HG03460 (cell line): ENCODE measurements around the gene MECP2.
A peak's percentile ranks its signal among the peaks of the same experiment; 100 is the strongest.
"Not testable (repeated sequence)": the region's sequence is repeated elsewhere in the genome, so short reads cannot be mapped to it uniquely, and the experiment has no call there.

Experiments used
- ATAC-seq: cut with Tn5 transposase; IDR thresholded peaks from one replicate; pipeline ENCODE4 v1.9.1; 2021; ENCODE audit not compliant: unreplicated experiment

The MECP2 gene

DNA sequence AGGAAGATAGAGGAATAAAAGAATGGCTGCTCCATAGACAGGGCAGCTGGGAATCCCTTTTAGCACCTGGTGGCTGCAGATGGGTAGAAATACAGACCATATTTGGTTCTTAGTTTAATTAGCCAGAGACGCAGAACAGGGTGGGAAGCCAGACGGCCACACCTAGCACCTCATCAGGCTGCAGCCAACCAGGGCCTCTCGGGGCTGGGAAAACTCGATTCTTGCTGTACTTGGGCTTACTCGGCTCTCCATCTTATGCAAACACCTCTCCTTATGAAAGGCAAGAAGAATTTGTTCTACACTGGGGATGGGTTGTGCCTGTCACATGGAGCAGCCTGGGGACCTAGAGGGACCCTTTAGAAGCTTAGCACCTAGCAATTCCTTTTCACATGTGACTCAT, 97.5 kb downstream of the MECP2 start:
- no peak for ATAC-seq

DNA sequence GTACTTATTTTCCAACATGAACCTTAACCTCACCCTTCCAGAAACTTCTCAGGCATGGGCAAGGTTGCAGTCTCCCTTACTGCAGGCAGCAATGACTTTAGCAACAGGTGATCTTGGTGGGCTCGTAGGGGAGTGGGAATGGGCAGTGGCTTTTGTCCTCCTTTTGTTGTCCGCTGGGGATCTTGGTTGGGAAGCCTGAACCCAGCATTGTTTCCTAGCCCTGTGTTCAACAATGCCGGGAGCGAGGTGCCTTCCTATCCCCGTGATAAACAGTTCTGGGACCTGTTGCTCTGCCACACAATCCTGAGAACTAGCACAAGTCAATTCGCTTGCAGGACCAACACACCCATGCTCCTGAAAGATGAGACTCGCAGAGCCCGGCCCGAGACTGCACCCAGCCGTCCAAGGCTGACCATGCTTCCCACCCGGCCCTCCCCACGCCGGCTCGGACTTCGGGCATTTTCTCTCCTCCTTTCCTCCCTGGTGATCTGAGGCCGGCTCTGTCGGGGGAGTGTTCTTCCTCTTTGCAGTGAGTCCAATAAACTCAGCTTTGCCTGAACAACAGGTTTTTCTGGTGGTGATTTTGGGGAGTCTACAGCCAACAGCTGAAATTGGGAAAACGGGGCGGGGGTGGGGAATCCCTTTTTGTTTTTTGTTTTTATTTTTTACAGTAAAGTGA, 98.0 kb downstream of the MECP2 start:
- no peak for ATAC-seq

DNA sequence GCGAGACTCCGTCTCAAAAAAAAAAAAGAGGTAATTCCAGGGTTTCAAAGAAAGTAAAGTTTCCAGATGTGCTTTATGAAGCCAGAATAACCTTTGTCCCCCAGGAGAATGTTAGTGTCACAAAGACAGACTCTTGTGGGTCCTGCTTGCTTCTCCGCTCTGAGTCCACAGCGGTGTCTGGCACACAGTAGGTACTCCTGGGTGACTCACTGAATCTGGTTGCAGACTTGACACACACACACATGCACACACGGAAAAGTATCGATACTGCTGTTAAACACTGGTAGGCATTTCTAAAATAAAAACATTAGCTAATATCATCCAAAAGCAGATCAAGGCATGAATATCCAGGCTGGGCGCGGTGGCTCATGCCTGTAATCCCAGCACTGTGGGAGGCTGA, 102.0 kb downstream of the MECP2 start:
- no peak for ATAC-seq

DNA sequence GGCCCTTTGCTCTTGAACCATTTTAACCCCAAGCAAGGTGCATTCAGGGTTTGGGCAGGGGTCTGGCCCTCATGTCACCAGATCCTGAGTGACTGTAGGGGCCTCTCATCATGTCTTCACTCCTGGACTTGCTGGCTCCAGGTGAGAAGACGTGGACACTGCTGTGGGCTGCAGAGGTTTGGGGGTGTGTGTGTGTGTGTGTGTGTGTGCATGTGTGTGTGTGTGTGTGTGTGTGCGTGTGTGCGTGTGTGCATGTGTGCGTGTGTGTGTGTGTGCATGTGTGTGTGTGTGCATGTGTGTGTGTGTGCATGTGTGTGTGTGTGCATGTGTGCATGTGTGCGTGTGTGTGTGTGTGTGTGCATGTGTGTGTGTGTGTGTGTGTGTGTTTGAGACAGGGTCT, 103.1 kb downstream of the MECP2 start:
- not testable (repeated sequence) for ATAC-seq

DNA sequence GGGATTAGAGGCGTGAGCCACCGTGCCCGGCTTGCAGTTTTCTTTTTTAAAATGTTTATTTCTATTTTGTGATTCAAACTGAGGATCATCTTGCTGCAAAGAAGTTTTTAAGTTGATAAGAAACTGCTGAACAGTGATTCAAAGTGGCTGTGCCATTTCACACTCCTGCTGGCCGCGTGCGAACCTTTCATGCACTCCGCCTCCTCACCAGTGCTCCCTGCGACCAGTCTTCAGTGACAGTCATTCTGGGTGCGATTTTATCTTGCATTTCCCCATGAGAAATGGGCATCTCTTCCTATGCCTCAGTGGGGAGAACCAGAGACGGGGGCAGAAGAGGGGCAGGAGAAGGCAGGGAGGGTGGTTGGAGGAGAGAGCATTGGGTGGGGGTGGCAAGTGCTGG, 103.5 kb downstream of the MECP2 start:
- ATAC-seq, result no peak

DNA sequence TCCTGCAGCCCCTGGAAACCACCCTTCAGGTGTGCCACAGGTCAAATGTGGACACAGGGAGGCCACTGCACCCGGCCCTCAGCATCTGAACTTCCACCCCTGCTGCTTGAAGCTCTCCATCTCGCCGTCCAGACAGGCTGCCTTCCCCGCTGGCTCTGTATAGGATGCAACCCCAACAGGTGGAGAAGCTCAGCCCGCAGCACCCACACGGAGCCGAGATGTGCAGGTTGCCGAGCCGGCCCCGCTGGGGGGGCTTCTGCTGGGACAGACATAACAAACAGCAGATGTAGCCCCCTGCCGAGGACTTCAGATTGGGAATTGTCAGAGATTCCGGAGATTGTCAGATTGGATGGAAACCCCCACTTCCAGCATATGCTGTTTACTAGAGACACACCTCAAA, 104.4 kb downstream of the MECP2 start:
- no peak for ATAC-seq

DNA sequence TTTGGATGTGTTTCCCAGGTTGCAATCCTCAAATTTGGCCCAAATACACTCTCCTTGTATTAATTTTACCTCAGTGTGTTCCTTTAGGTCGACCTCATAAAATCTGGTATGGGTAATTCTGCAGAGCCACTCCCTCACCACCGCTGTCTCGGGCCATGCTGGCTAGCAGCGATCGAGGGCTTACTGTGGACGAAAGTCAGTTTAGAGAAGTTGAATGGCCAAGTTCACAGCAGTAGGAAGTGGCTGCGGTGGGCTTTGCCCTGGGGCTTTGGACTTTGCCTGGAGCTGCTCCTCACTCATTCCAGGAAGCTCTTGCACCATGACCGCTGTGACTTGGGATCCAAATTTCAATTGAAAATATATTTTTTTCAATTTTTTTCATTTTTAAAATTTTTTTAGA, 105.3 kb downstream of the MECP2 start:
- ATAC-seq, result no peak

DNA sequence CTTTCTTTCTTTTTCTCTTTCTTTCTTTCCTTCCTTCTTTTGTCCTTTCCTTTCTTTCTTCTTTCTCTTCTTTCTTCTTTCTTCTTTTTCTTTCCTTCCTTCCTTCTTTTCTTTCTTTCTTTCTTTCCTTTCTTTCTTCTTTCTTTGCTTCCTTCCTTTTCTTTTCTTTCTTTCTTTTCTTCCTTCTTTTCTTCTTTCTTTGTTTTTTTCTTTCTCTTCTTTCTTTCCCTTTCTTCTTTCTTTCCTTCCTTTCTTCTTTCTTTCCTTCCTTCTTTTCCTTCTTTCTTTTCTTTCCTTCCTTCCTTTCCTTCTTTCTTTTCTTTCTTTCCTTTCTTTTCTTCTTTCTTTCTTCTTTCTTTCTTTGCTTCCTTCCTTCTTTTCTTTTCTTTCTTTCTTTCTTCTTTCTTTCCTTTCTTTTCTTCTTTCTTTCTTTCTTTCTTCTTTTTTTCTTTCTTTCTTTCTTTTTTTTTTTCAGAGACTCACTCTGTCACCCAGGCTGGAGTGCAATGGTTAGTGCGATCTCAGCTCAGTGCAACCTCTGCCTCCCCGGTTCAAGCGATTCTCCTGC, 106.4 kb downstream of the MECP2 start:
- no peak for ATAC-seq

DNA sequence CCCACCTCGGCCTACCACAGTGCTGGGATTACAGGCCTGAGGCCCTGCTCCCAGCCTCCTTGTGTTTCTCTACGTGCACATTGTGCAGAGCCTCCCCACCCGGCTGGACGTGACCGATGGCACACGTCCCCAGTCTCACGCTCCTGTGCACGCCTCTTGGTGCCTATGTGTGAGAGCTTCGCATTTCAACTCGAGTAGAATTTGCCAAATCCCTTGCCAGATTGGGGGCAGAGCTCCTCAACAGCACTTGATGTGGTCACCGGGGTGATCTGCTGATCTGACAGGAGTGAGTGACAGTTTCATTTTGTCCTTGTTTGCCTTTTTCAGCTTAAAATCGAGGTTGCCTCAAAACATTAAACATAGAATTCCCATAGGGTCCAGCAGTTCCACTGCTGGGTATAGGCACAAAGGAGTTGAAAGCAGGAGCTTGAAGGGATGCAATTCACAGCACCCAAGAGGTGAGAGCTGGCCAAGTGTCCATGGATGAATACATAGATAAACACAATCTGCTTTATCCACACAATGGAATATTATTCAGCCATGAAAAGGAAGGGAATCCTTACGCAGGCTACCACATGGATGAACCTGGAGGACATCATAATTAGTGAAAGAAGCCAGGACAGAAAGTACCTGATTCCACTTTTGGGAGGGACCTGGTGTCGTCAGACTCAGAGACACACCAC, 107.4 kb downstream of the MECP2 start:
- no peak for ATAC-seq

DNA sequence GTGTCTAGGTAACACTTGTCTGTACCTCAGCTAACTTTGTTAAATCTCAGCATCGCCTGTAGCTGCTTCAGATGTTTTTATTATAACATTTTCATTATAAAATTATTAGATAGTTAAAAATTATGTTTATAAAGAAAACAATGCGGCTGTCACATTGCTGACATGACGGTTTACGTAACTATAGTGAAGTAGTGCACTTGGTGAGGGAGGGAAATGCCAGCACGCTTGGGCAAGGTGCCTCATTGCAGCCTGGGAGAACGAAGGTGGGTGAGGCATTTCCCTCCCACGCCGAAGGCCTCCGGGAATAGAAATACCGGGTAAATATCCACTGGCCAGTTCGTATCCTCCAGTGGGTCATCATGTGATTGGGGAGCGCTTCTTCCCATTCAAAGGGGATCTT, 109.0 kb downstream of the MECP2 start:
- ATAC-seq, result no peak

DNA sequence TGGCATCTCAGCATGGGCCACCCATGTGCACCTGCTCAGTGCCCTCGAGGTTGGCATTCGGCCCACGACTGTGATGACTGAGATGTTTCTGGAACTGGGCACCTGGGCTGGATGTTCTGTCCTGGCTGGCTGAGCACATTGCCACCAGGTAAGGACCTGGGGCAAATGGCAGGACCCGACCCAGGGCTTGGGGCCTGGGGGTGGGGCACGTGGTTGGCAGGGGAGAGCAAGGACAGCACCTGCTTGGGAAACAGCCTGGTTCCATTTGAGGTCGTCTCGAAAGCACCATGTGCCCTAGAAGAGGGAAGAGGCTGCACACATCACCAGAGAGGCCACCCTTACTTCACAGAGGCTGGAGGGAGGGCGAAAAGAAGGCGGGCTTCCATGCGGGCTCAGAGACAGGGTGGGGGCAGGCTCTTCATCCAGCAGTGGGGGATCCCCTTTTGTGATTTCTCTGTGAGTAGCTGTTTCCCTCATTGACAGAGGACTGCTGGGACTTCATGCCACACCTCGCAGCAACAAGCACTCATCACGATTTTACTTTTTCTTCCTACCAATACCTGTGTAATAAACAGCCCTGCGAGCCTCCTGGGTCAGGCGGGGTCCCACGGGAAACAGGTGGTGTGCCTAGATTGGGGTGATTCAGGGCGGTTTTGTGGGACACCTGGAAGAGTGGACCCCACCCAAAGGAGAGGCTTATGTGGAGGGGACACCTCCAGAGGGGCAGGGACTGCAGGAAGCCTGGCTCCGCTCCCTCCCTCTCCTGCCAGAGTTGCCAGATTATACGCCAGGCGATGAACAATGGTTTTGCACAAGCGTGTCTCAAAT, 113.0 kb downstream of the MECP2 start:
- ATAC-seq, result peak; percentile 40

DNA sequence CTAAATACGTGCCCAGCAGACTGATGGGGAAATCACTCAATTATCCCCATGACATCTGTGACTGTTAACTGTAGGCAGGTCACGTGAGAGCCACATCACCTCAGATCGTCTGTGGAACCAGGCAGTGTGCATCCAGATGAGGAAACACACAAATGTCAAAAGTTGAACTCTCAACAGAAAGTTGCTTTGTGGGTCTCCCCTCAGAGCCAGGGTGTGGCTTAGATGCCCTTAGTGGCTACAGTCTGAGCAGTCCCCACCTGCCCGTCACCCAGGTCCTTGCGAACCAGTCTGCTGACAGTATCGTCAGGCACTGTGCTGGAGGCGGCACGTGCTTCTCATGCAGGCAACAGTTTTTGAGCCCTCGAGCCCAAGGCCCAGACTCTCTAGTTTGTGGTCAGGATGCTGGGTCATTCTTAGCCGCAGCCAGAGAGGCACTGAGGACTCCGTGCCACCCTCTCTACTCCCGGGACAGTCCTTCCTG, 114.2 kb downstream of the MECP2 start:
- no peak for ATAC-seq

DNA sequence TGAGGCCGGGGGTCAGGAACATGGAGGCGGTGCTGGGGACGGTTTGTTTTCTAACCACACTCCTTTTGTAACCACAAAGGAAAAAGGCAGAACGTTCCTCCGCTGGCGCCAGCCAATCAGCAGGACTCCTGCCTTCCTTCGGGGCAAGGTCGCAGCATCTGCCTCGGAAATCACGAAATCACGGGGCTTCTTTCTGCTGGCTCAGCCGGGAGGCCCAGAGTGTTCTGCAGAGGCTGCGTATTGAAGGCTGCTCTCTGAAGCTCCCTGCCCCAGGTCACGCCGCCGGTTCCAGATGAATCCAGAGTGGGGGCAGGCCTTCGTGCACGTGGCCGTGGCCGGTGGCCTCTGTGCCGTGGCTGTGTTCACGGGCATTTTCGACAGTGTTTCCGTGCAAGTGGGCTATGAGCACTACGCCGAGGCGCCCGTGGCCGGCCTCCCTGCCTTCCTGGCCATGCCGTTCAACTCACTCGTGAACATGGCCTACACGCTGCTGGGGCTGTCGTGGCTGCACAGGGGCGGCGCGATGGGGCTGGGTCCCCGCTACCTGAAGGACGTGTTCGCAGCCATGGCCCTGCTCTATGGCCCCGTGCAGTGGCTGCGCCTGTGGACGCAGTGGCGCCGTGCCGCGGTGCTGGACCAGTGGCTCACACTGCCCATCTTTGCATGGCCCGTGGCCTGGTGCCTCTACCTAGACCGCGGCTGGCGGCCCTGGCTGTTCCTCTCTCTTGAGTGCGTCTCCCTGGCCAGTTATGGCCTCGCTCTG, 115.6 kb downstream of the MECP2 start:
- no peak for ATAC-seq

DNA sequence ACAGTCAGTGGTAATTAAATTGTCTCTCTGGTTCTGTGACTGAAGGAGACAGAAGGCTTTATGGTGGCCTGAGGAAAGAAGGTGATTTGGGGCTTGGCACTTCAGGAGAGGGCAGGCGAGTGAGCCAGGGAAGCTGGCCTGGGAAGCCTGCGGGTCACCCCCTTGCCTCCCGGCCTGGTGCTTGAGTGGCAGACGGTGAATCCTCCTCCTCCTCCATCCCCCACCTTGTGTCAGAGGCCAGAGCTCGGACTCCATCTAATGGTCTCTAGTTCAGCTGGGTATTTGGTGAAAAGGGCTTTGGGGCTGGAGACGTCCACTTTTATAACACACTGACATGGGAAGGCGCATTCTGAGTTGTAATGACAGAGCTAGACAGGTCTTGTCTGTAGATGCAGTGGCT, 116.3 kb downstream of the MECP2 start:
- ATAC-seq, result no peak

DNA sequence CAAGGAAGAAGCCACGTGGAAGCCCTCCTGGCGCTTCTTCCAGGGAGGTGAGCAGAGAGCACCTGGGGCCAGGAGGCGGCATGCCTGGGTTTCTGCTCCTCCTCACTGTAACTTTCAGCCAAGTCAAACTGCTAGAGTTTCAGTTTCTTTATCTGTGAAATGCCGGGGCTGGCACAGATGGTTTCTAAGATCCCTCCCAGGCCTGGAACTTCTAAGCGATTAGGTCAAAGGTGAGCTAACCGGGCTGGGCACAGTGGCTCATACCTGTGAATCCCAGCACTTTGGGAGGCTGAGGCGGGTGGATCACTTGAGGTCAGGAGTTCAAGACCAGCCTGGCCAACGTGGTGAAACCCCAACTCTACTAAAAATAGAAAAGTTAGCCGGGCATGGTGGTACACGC, 117.1 kb downstream of the MECP2 start:
- peak; percentile 49 for ATAC-seq

DNA sequence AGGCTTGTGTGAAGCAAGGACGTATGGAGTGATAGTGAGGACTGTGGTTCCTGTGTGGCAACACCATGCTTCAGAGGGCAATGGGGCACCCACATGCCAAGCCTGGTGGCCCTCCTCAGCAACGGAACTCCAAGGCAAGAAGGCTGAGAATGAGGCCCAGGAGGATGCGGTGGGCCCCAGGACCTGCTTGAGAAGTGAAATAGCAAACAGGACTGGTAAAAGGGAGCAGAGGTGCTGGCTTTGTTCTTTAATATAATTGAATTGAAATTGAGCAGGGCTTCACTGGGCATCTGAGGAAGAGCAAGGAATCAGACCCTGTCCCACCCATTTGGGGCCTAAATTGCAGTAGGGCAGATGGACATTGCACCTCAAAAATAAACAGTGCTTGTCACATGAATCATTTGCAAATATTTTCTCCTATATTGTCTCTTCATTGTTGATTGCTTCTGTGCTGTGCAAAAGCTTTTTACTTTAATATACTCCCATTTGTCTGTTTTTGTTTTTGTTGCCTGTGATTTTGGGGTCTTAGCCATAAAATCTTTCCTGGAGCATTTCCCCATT, 122.7 kb downstream of the MECP2 start:
- ATAC-seq, result no peak

DNA sequence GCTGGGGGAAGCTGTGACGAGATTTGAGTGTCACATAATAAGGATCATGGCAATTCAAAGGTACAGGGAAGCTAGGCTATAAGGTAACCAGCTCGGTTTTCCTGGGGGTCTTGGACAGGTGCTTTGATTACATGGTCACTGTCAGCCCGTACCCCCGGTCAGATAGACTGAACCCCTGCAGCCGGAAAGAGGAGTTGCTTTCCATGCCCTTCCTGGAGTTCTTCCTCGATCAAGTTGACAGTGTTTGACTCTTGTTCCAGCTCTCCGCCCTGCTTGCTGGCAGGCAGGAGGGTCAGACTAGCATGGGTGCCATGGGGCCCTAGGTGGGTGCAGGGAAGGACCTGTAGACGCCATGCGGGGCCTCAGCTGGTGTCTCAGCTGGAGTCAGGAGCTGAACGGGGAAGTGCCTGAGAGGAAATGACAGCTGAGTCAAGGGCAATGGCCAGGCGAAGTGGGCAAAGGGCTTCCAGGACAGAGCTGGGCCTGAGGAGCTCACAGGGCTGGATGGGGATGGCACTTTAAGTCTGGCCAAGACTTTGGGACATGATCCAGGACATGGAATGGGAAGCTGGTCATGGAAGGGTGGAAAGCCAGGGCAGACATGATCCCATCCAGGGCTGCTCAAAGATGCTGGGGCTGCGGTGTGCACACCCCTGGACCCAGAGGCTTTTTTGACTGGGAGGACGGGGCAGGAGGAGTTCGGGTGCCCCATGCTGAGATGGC, 123.4 kb downstream of the MECP2 start:
- no peak for ATAC-seq

DNA sequence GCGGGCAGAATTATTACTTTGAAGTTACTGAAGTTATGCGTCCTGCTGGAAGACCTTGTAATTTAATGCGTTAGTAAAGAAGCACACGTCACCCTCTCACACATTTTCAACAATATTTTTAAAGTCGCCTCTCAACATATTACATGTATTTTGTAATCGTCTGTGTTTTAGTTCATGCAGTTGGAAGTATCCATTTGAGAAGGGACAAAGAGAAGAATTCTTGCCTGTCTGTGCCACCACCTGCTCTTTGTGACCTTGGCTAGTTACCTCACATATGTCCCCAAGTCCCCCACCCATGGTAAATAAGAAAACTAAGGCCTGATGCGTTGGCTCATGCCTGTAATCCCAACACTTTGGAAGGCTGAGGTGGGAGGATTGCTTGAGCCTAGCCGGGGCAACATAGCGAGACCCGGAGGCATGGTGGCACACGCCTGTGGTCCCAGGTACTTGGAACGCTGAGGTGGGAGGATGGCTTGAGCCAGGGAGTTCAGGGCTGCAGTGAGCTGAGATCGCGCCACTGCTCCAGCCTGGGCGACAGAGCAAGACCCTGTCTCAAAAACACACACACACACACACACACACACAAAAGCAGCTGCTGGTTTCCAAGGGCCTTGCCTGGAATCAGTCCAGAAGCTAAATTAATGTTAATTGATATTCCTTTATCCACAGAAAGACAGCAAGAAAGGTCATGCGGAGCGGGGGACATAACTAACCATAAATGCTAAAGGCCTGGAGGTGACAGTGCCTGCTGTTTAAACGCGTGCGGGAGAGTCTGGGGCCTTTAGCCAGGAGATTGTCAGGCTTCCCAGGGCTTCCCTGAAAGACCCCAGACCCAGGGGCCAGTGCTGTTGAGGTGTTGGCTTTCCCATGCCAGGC, 124.2 kb downstream of the MECP2 start:
- no peak for ATAC-seq
